DND-41 (cell line): ENCODE results near the gene FN3KRP.

Source experiments
- ATAC-seq: fragments of 200-7000 bp; cut with Tn5 transposase; 3 replicates; pipeline ENCODE4 v1.9.1; 2021; ENCODE audit warnings: low read depth; ENCODE audit not compliant: insufficient read depth
- DNase-seq: peaks from one replicate; pipeline ENCODE4 v3.0.0-alpha.2; 2020
- H2AFZ ChIP-seq: 2 replicates; pipeline ENCODE4 v1.6.0; 2012; ENCODE audit warnings: low read depth, low read length
- H3K27ac ChIP-seq: 2 replicates; pipeline ENCODE4 v1.5.1; 2012; ENCODE audit warnings: low read length, inconsistent platforms
- H3K27me3 ChIP-seq: fragments of 200-600 bp; sonication (generic); 2 replicates; pipeline ENCODE4 v1.6.0; 2012; ENCODE audit warnings: low read length, mild to moderate bottlenecking, inconsistent platforms; ENCODE audit not compliant: insufficient read depth, poor library complexity
- H3K36me3 ChIP-seq: 2 replicates; pipeline ENCODE4 v1.5.1; 2012; ENCODE audit warnings: low read length, inconsistent platforms; ENCODE audit not compliant: insufficient read depth
- H3K4me1 ChIP-seq: 2 replicates; pipeline ENCODE4 v1.5.1; 2012; ENCODE audit warnings: mild to moderate bottlenecking, low read length; ENCODE audit not compliant: insufficient read depth
- H3K4me2 ChIP-seq: 2 replicates; pipeline ENCODE4 v1.6.0; 2012; ENCODE audit warnings: mild to moderate bottlenecking, moderate library complexity, low read length, inconsistent platforms; ENCODE audit not compliant: insufficient read depth
- H3K4me3 ChIP-seq, 2 experiments: fragments of 200-600 bp in 1 of 2; shearing (Covaris generic) in 1 of 2; 2 replicates each; pipeline ENCODE4 v1.5.1; 2012 to 2016; ENCODE audit warnings: inconsistent platforms in 2 of 2, low read length in 2 of 2, mild to moderate bottlenecking in 2 of 2, low read depth in 1 of 2, moderate library complexity in 1 of 2
- H3K79me2 ChIP-seq: 2 replicates; pipeline ENCODE4 v1.6.0; 2012; ENCODE audit warnings: low read length, inconsistent platforms; ENCODE audit not compliant: insufficient read depth
- H3K9ac ChIP-seq: 2 replicates; pipeline ENCODE4 v1.6.0; 2012; ENCODE audit warnings: low read depth, mild to moderate bottlenecking, inconsistent platforms, low read length, moderate library complexity
- H3K9me3 ChIP-seq: 2 replicates; pipeline ENCODE4 v1.5.1; 2012; ENCODE audit warnings: low read length, moderate library complexity, mild to moderate bottlenecking, inconsistent platforms; ENCODE audit not compliant: insufficient read depth, severe bottlenecking
- H4K20me1 ChIP-seq: 2 replicates; pipeline ENCODE4 v1.6.0; 2012; ENCODE audit warnings: low read length; ENCODE audit not compliant: insufficient read depth
- CTCF ChIP-seq: IDR thresholded peaks from 2 replicates; pipeline ENCODE4 v1.5.1; 2012; ENCODE audit warnings: borderline replicate concordance, low read length, moderate library complexity, mild to moderate bottlenecking; ENCODE audit not compliant: poor library complexity, severe bottlenecking; ENCODE audit errors: extremely low read depth
- EZH2 ChIP-seq: IDR thresholded peaks from 3 replicates; pipeline ENCODE4 v1.6.1; 2012; ENCODE audit warnings: borderline replicate concordance, low read depth, mild to moderate bottlenecking, moderate library complexity, low read length, inconsistent platforms; ENCODE audit not compliant: severe bottlenecking

FN3KRP gene

GRCh38 chr17:82720204-82720603 lies 3.7 kb downstream of the FN3KRP start:
- Histone ChIP-seq H3K4me3 (no peak overlapping the region), H3K27ac (no peak overlapping the region), H2AFZ (no peak overlapping the region), H4K20me1 (peaks cover 18% of the 10 kb centered on the region), H3K4me2 (no peak overlapping the region), H3K4me1 (peaks cover 27% of the 10 kb centered on the region), H3K36me3 (peaks cover 50% of the 10 kb centered on the region), H3K9ac (no peak overlapping the region), H3K79me2 (peaks cover 18% of the 10 kb centered on the region), H3K27me3 (no peaks in the 10 kb centered on the region), H3K9me3 (no peaks in the 10 kb centered on the region)
- TF ChIP-seq EZH2 (no peak), CTCF (no peak)
- ATAC-seq (no peak), DNase-seq (no peak)

- H4K20me1 ChIP-seq: peaks cover 15% of the 10 kb centered on the region
- DNase-seq: no peak
- ATAC-seq: no peak
- H3K4me2 ChIP-seq: no peak overlapping the region
- no peak overlapping the region for H3K4me3 ChIP-seq
- H3K27ac ChIP-seq: no peak overlapping the region
- no peak overlapping the region for H3K9ac ChIP-seq
- no peaks in the 10 kb centered on the region for H3K27me3 ChIP-seq
- no peak overlapping the region for H2AFZ ChIP-seq
- peaks cover 15% of the 10 kb centered on the region for H3K4me1 ChIP-seq
- H3K79me2 ChIP-seq: peaks cover 11% of the 10 kb centered on the region
- H3K9me3 ChIP-seq: no peaks in the 10 kb centered on the region
- TF ChIP-seq EZH2 (no peak), CTCF (no peak)
- H3K36me3 ChIP-seq: peaks cover 64% of the 10 kb centered on the region
Measured at GRCh38 chr17:82722341-82723013, 6.0 kb downstream of the FN3KRP start.

GRCh38 chr17:82723169-82723807 lies 6.8 kb downstream of the FN3KRP start:
- Histone ChIP-seq H3K9ac (no peak overlapping the region), H3K4me3 (no peak overlapping the region), H3K27me3 (no peaks in the 10 kb centered on the region), H4K20me1 (peaks cover 6% of the 10 kb centered on the region), H3K9me3 (no peaks in the 10 kb centered on the region), H3K4me1 (peaks cover 6% of the 10 kb centered on the region), H3K79me2 (peaks cover 3% of the 10 kb centered on the region), H3K27ac (no peak overlapping the region), H3K4me2 (no peak overlapping the region), H3K36me3 (peaks cover 61% of the 10 kb centered on the region), H2AFZ (no peak overlapping the region)
- no peak for ATAC-seq
- TF ChIP-seq EZH2: no peak
- TF ChIP-seq CTCF: no peak
- no peak for DNase-seq
